ENCODE measurements around the gene CTTNBP2.

The CTTNBP2 gene

GRCh38 chr7:117857718-117858117 lies 15.5 kb downstream of the CTTNBP2 start:
- no peaks in the 10 kb centered on the region for H3K27me3 ChIP-seq (replicated peaks)
- no peaks in the 10 kb centered on the region for H3K36me3 ChIP-seq (replicated peaks)
- no peak for TF ChIP-seq CTCF (IDR thresholded peaks at IDR 0.05; ENCODE audit: low read depth, low read length, missing control alignments)
- no peak overlapping the region for H3K4me3 ChIP-seq (ENCODE audit: low read depth, low read length)
- no peak overlapping the region for H3K27ac ChIP-seq
- in situ Hi-C loops (cut with HindIII; ENCODE audit: low pct_ligation_motif_present, low sequenced_read_pairs): no loop called here
- no peak for DNase-seq

GRCh38 chr7:117856196-117856595 lies 17.0 kb downstream of the CTTNBP2 start:
- in situ Hi-C loops (cut with HindIII; ENCODE audit: low pct_ligation_motif_present, low sequenced_read_pairs): no loop called here

GRCh38 chr7:117854186-117854585 lies 19.1 kb downstream of the CTTNBP2 start:
- no peak overlapping the region for H3K4me3 ChIP-seq (ENCODE audit: low read depth, low read length)
- no peak for DNase-seq
- in situ Hi-C loops (cut with HindIII; ENCODE audit: low pct_ligation_motif_present, low sequenced_read_pairs): no loop called here
- H3K27me3 ChIP-seq (replicated peaks): no peaks in the 10 kb centered on the region
- no peak overlapping the region for H3K27ac ChIP-seq
- H3K36me3 ChIP-seq (replicated peaks): no peaks in the 10 kb centered on the region
- no peak for TF ChIP-seq CTCF (IDR thresholded peaks at IDR 0.05; ENCODE audit: low read depth, low read length, missing control alignments)

More at GRCh38 chr7:117856196-117856595, 17.0 kb downstream of the CTTNBP2 start:
- DNase-seq: no peak
- Histone ChIP-seq H3K27ac (no peak overlapping the region), H3K27me3 (replicated peaks) (no peaks in the 10 kb centered on the region), H3K4me3 (ENCODE audit: low read depth, low read length) (no peak overlapping the region), H3K36me3 (replicated peaks) (no peaks in the 10 kb centered on the region)
- TF ChIP-seq CTCF (IDR thresholded peaks at IDR 0.05; ENCODE audit: low read depth, low read length, missing control alignments): no peak

- H3K4me3 ChIP-seq (ENCODE audit: low read depth, low read length): no peak overlapping the region
- no peaks in the 10 kb centered on the region for H3K27me3 ChIP-seq (replicated peaks)
- H3K36me3 ChIP-seq (replicated peaks): no peaks in the 10 kb centered on the region
- in situ Hi-C loops (cut with HindIII; ENCODE audit: low pct_ligation_motif_present, low sequenced_read_pairs): no loop called here
- H3K27ac ChIP-seq: no peak overlapping the region
- no peak for DNase-seq
- no peak for TF ChIP-seq CTCF (IDR thresholded peaks at IDR 0.05; ENCODE audit: low read depth, low read length, missing control alignments)
Measured at GRCh38 chr7:117848941-117849340, 24.3 kb downstream of the CTTNBP2 start.

GRCh38 chr7:117844678-117845077 lies 28.6 kb downstream of the CTTNBP2 start:
- Histone ChIP-seq H3K27ac (no peak overlapping the region), H3K27me3 (replicated peaks) (no peaks in the 10 kb centered on the region), H3K4me3 (ENCODE audit: low read depth, low read length) (no peak overlapping the region), H3K36me3 (replicated peaks) (no peaks in the 10 kb centered on the region)
- in situ Hi-C loops (cut with HindIII; ENCODE audit: low pct_ligation_motif_present, low sequenced_read_pairs): no loop called here
- DNase-seq: no peak
- no peak for TF ChIP-seq CTCF (IDR thresholded peaks at IDR 0.05; ENCODE audit: low read depth, low read length, missing control alignments)

GRCh38 chr7:117841611-117842010 lies 31.6 kb downstream of the CTTNBP2 start:
- H3K27ac ChIP-seq: no peak overlapping the region
- H3K36me3 ChIP-seq (replicated peaks): no peaks in the 10 kb centered on the region
- H3K4me3 ChIP-seq (ENCODE audit: low read depth, low read length): no peak overlapping the region
- in situ Hi-C loops (cut with HindIII; ENCODE audit: low pct_ligation_motif_present, low sequenced_read_pairs): no loop called here
- no peak for TF ChIP-seq CTCF (IDR thresholded peaks at IDR 0.05; ENCODE audit: low read depth, low read length, missing control alignments)
- no peak for DNase-seq
- H3K27me3 ChIP-seq (replicated peaks): no peaks in the 10 kb centered on the region

All from brain microvascular endothelial cell (primary cell).